ENCODE results near the gene TP53I3.

DNA sequence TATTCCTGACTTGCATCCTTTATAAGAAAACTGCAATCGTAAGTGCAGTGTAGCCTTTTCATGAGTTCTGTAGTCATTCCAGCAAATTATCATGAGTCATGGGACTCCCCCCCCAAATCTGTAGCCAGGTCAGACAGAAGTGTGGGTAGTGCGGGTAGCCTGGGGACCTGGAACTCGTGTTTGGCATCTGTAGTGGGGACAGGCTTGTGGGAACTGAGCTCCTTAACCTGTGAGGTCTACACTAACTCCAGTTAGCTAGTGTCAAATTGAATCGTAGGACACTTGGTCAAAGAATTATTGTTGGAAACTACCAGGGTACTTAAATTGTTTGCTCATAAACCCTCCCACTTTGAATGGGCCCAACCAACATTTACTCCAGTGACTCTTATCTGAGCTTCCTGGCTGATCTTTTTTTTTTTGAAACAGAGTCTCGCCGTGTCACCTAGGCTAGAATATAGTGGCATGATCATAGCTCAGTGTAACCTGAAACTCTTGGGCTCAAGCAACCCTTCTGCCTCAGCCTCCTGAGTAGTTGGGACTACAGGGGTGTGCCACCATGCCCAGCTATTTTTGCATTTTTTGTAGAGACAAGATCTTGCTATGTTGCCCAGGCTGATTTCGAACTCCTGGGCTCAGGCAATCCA lies 26.1 kb upstream of the TP53I3 start:
- TF ChIP-seq, protein P1, sequence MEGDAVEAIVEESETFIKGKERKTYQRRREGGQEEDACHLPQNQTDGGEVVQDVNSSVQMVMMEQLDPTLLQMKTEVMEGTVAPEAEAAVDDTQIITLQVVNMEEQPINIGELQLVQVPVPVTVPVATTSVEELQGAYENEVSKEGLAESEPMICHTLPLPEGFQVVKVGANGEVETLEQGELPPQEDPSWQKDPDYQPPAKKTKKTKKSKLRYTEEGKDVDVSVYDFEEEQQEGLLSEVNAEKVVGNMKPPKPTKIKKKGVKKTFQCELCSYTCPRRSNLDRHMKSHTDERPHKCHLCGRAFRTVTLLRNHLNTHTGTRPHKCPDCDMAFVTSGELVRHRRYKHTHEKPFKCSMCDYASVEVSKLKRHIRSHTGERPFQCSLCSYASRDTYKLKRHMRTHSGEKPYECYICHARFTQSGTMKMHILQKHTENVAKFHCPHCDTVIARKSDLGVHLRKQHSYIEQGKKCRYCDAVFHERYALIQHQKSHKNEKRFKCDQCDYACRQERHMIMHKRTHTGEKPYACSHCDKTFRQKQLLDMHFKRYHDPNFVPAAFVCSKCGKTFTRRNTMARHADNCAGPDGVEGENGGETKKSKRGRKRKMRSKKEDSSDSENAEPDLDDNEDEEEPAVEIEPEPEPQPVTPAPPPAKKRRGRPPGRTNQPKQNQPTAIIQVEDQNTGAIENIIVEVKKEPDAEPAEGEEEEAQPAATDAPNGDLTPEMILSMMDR (IDR thresholded peaks at IDR 0.05): no peak
- no peak for TF ChIP-seq POLR2A (IDR thresholded peaks at IDR 0.05)

Measured in testis (tissue), 2 donors.